Left cardiac atrium (tissue), 4 donors: Measurements from ENCODE around the gene TEAD3. TPM values are rescaled to one million over a fixed set of nuclear protein-coding genes. Genes with fewer than 3 reads are reported as not detected.
"Not testable (repeated sequence)": the region's sequence is repeated elsewhere in the genome, so short reads cannot be mapped to it uniquely, and the experiment has no call there.

Experiments
- ATAC-seq, 2 donors: fragments of 200-7000 bp; cut with Tn5 transposase; one replicate each; pipeline ENCODE4 v1.9.1; 2020; ENCODE audit warnings: mild to moderate bottlenecking in 2 of 2, moderate library complexity in 2 of 2
- DNase-seq: peaks from one replicate; pipeline ENCODE4 v3.0.0-alpha.2; 2020
- intact Hi-C, 2 donors: fragments of 100-400 bp; cut with DNase I; formaldehyde crosslinking; loops; one replicate each; pipeline versions ENCODE4 v1.14.1 to v1.15.1; 2022 to 2023
- total RNA-seq, 2 donors: library from RNA; stranded (reverse); fragmentation: NEBNext Ultra II Directional; extraction: Animal tissue kit (Norgen Biotek cat#: 25700); gene quantifications; one replicate each; pipeline ENCODE4 v1.2.1, GENCODE V29; 2021
- donor health status: DM: no; HTN: yes; CAD: no.
- donor health status: DM: no; HTN: yes; CAD: no; lungs with severe emphysema.
- donor health status: DM: yes; HTN: yes; CAD: no.
- donor health status: Dilated cardiomyopathy.

The TEAD3 gene
- total RNA-seq, 2 donors from 2014 or later = 22.4 to 39.6 TPM

DNA sequence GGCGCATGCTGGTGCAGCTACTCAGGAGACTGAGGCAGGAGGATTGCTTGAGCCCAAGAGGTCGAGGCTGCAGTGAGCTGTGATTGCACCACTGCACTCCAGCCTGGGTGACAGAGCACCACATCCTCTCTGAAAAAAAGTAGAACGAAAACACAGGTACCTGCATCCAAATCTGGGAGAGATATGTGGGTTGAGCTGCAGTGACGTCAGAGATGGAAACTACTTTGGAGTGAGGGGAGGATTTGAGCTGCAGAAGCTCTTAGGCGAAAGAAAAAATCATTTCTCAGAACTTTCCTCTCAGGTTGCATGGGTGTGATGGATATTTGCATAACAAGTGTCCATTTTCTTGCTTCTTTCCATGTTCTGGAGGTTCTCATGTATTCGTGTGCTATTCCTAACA is 19.8 kb upstream of the TEAD3 start:
- DNase-seq (no peak), ATAC-seq (no peak)
- intact Hi-C loops = no loop called here

- ATAC-seq, DNase-seq, intact Hi-C loops: not testable (repeated sequence)
These were observed 19.1 kb upstream of the TEAD3 start for GRCh38 chr6:35515939-35516338.

DNA sequence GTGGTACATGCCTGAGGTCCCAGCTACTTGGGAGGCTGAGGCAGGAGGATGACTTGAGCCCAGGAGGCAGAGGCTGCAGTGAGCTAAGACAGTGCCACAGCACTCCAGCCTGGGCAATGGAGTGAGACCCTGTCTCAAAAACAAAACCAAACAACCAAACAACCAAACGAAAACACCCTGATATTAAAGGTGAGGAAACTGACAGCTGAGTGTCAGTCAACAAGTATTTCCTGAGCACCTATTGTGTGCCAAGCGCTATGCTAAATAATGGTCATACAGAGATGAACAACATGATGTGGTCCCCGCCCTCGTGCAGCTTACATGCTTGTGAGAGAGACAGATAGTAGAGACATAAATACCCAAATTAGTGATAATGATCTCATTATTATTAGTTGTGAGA is 17.7 kb upstream of the TEAD3 start:
- ATAC-seq = no peak
- no peak for DNase-seq
- intact Hi-C loops = no loop called here

GRCh38 chr6:35512740-35513139 is 15.9 kb upstream of the TEAD3 start, which contains the start of gene TULP1:
TULP1 (minus strand) TSS chr6:35512896; CDS start chr6:35512858, 38 bp downstream.
- DNase-seq = no peak
- ATAC-seq = no peak
- intact Hi-C loops = no loop called here

- ATAC-seq (peak; percentile 10 to 19), DNase-seq (no peak)
- intact Hi-C loops = no loop called here
These were observed 15.1 kb upstream of the TEAD3 start for GRCh38 chr6:35512006-35512405.

GRCh38 chr6:35511562-35511941 is 14.7 kb upstream of the TEAD3 start:
- intact Hi-C loops = no loop called here
- DNase-seq (no peak), ATAC-seq (peak in 1 of 2 donors; percentile 41)

DNA sequence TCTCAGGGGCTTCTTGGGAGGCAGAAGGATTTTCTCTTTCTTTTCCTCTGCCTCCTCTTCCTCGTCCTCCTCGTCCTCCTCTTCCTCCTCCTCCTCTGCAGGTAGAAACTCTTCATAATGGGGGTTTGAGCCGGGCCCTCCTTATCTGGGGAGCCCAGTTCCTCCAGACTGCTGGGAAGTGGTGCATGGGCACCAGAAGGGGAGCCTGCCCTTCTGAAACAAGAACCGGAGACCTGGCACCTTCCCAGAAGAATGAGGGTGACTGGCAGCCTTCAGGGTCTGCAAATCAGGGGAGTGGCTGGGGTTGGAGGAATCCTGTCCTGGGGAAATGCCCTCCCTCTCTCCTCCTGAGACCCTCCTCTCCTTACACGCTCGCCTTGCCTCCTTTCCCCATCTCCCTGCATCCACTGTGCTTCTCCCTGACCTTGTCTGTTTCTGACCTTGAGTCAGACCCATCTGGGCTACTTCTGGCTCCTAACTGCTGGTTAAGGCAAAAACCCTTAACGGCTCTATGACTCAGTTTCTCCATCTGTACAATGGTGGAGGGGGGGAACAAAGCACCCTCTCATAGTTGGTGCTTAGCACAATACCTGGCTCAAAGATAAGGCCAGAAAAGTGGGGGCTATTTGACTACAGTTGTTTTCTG is 14.2 kb upstream of the TEAD3 start:
- no peak for DNase-seq
- intact Hi-C loops = no loop called here
- ATAC-seq = no peak

GRCh38 chr6:35508542-35508941 is 11.7 kb upstream of the TEAD3 start:
- ATAC-seq (no peak), DNase-seq (no peak)
- intact Hi-C loops = no loop called here

GRCh38 chr6:35508027-35508426 is 11.1 kb upstream of the TEAD3 start:
- ATAC-seq = no peak
- intact Hi-C loops = no loop called here
- no peak for DNase-seq

- ATAC-seq = no peak
- no peak for DNase-seq
- intact Hi-C loops = no loop called here
These were observed 10.3 kb upstream of the TEAD3 start for GRCh38 chr6:35507221-35507620.

DNA sequence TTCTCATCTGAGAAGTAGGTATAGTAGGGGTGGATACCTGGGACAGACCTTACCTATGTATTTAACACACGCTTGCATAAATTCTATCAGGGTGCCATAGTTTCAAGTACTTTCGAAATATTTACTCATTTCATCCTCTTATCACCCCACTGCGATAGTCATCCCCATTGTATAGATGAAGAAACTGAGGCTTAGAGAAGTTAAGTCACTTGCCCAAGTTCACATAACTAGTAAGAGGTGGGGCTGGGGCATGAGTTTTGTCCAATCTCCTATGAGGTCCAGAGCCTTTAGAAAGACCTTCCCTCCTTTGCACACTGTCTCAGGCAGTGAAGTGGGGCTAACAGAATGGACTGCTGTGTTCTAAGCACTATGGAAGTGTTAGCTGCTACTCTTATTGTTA is 9.7 kb upstream of the TEAD3 start:
- DNase-seq (no peak), ATAC-seq (no peak)
- intact Hi-C loops = no loop called here

- no peak for DNase-seq
- no peak for ATAC-seq
- intact Hi-C loops = no loop called here
These were observed 9.1 kb upstream of the TEAD3 start for GRCh38 chr6:35505999-35506412.

GRCh38 chr6:35503534-35503933 is 6.7 kb upstream of the TEAD3 start:
- DNase-seq (no peak), ATAC-seq (no peak)
- intact Hi-C loops = no loop called here

GRCh38 chr6:35501784-35502183 is 4.9 kb upstream of the TEAD3 start:
- intact Hi-C loops = no loop called here
- ATAC-seq (no peak), DNase-seq (no peak)

DNA sequence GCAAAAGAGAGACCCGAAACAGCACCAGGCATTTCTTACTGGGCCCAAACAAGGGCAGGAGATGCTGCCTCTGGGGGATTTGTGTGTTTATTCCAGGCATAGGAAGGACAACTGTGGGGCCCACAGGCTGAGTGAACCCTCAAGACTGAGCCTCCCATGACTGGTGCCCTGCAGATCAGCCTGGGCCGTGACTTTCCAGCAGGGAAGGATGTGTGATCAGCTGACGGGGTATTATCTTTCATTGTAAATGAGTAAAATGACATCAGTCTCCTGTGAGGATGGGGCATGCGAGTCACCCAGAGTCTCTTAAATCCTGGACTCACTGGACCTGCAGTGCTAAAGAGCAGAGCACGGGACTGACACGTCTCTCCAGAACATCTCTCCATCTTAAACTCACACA is 3.9 kb upstream of the TEAD3 start:
- intact Hi-C loops = no loop called here
- ATAC-seq (no peak), DNase-seq (no peak)

- ATAC-seq = no peak
These were observed 2.5 kb upstream of the TEAD3 start for GRCh38 chr6:35499372-35499771.

DNA sequence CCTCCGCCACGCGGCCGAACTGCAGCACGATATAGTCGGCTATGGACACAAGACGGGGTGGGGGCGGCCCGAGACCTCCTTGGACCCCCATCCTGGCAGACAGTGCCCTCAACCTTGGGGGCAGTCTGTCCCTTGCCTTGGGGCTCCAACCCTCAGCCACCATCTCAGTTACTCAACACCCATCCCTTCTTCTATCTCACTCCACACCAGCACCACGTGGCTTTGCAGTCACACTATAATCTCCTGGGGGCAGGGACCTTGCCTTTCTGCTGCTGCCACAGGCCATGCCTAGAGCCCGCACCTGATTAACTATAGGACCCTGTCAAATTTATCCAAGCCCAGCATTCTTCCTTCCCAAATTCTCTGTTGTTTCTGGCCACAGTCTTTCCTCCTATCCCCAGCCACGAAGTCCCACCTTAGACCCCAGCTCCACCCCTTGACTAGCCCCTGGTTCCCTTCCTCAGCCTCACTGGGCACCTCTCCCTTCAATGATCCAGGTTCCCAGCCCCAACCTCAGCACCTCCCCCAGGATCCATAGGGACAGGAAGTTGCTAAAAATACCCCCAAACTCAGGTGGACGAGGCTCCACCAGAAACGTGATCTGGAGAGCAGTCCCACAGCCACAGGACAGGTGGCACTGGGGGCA is 1.7 kb upstream of the TEAD3 start:
- ATAC-seq = no peak
- no peak for DNase-seq
- intact Hi-C loops = no loop called here

More at GRCh38 chr6:35499372-35499771, 2.5 kb upstream of the TEAD3 start:
- DNase-seq = no peak
- intact Hi-C loops = no loop called here

- DNase-seq = peak; percentile 82
- intact Hi-C loops = no loop called here
- peak; percentile 38 to 65 for ATAC-seq
These were observed 917 bp upstream of the TEAD3 start for GRCh38 chr6:35497571-35498421.

DNA sequence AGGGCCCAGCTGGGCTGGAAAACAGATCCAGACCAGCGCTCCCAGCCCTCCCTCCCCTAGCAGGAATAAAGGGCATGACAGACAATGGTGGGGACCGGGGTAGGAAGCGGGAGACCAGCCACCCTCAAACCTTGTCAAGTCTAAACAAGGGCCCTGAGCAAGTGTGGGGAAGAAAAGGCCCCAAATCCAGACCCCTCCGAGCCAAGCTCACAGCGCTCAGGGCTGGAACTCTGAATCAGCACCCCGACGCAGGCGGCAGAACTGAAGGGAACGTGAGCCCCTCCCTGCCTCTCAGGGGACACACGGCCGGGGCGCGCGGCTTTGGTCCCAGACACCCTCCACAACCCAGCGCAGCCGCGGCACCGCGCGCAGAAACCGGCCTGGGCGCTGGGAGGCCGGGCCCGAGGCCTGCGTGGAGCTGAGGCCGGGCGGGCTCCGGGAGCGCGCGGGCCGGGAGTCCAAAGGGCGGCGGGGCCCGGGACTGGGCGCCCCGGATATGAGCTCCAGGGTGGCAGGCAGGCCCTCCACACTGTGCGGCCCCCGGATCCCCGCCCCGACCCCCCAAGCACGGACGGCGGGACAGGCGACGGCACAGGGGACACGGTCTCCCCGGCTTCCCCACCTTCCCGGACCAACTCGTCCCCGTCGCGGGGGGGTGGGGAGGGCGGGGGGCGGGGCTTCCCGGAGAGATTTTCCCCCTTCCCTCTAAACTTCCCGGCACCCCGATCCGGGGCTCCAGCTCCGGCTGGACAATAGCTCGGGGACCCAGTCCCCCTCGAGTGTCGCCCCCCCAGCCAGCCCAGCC is 641 bp downstream of the TEAD3 start:
- intact Hi-C loops = no loop called here
- DNase-seq = peak; percentile 65
- ATAC-seq = peak; percentile 36 to 43
